Rectal smooth muscle tissue (tissue), 1 donor: Measurements from ENCODE around the gene GSG1L.
"Not testable (repeated sequence)": the region's sequence is repeated elsewhere in the genome, so short reads cannot be mapped to it uniquely, and the experiment has no call there.

ENCODE experiments used
- H3K27ac ChIP-seq: one replicate; pipeline ENCODE4 v1.7.0; 2013; ENCODE audit warnings: low read depth, low read length, inconsistent platforms
- H3K27me3 ChIP-seq: one replicate; pipeline ENCODE4 v1.7.0; 2013; ENCODE audit warnings: low read length; ENCODE audit not compliant: control insufficient read depth, insufficient read depth
- H3K36me3 ChIP-seq: one replicate; pipeline ENCODE4 v1.7.0; 2013; ENCODE audit warnings: low read length; ENCODE audit not compliant: control insufficient read depth, insufficient read depth
- H3K4me1 ChIP-seq: one replicate; pipeline ENCODE4 v1.7.0; 2013; ENCODE audit warnings: low read length; ENCODE audit not compliant: control insufficient read depth, insufficient read depth
- H3K4me3 ChIP-seq: one replicate; pipeline ENCODE4 v1.7.0; 2013; ENCODE audit warnings: low read length
- H3K9ac ChIP-seq: one replicate; pipeline ENCODE4 v1.7.0; 2013; ENCODE audit warnings: low read length

Gene GSG1L

GRCh38 chr16:27943766-27944165, 119.7 kb downstream of the GSG1L start:
- Histone ChIP-seq H3K4me3 (no peak overlapping the region), H3K27me3 (no peaks in the 10 kb centered on the region), H3K4me1 (no peaks in the 10 kb centered on the region), H3K36me3 (no peaks in the 10 kb centered on the region), H3K9ac (no peak overlapping the region), H3K27ac (no peak overlapping the region)

GRCh38 chr16:27942071-27942470, 121.4 kb downstream of the GSG1L start:
- not testable (repeated sequence) for H3K27me3 ChIP-seq, H3K27ac ChIP-seq, H3K9ac ChIP-seq, H3K36me3 ChIP-seq, H3K4me1 ChIP-seq, H3K4me3 ChIP-seq

- H3K4me1 ChIP-seq: no peaks in the 10 kb centered on the region
- H3K36me3 ChIP-seq: no peaks in the 10 kb centered on the region
- no peak overlapping the region for H3K9ac ChIP-seq
- H3K27ac ChIP-seq: no peak overlapping the region
- no peak overlapping the region for H3K4me3 ChIP-seq
- no peaks in the 10 kb centered on the region for H3K27me3 ChIP-seq
These were observed 128.4 kb downstream of the GSG1L start for GRCh38 chr16:27935076-27935475.

GRCh38 chr16:27932542-27933135, 130.9 kb downstream of the GSG1L start:
- Histone ChIP-seq H3K36me3 (no peaks in the 10 kb centered on the region), H3K27me3 (no peaks in the 10 kb centered on the region), H3K4me3 (no peak overlapping the region), H3K4me1 (no peaks in the 10 kb centered on the region), H3K9ac (no peak overlapping the region), H3K27ac (no peak overlapping the region)

GRCh38 chr16:27929818-27930217, 133.7 kb downstream of the GSG1L start:
- Histone ChIP-seq H3K36me3 (no peaks in the 10 kb centered on the region), H3K27ac (no peak overlapping the region), H3K9ac (no peak overlapping the region), H3K27me3 (no peaks in the 10 kb centered on the region), H3K4me1 (no peaks in the 10 kb centered on the region), H3K4me3 (no peak overlapping the region)

GRCh38 chr16:27928542-27928941, 135.0 kb downstream of the GSG1L start:
- H3K27me3 ChIP-seq: no peaks in the 10 kb centered on the region
- no peak overlapping the region for H3K9ac ChIP-seq
- no peak overlapping the region for H3K4me3 ChIP-seq
- no peaks in the 10 kb centered on the region for H3K4me1 ChIP-seq
- H3K27ac ChIP-seq: no peak overlapping the region
- H3K36me3 ChIP-seq: no peaks in the 10 kb centered on the region

GRCh38 chr16:27927266-27927901, 136.1 kb downstream of the GSG1L start:
- Histone ChIP-seq H3K9ac (no peak overlapping the region), H3K27me3 (no peaks in the 10 kb centered on the region), H3K4me1 (no peaks in the 10 kb centered on the region), H3K27ac (no peak overlapping the region), H3K36me3 (no peaks in the 10 kb centered on the region), H3K4me3 (no peak overlapping the region)

- Histone ChIP-seq H3K4me1 (no peaks in the 10 kb centered on the region), H3K27me3 (no peaks in the 10 kb centered on the region), H3K4me3 (no peak overlapping the region)
These were observed 137.9 kb downstream of the GSG1L start for GRCh38 chr16:27925612-27926011.

GRCh38 chr16:27924411-27925118, 138.9 kb downstream of the GSG1L start:
- Histone ChIP-seq H3K4me3 (no peak overlapping the region), H3K9ac (no peak overlapping the region), H3K27me3 (no peaks in the 10 kb centered on the region), H3K36me3 (no peaks in the 10 kb centered on the region), H3K27ac (no peak overlapping the region), H3K4me1 (no peaks in the 10 kb centered on the region)

More at GRCh38 chr16:27925612-27926011, 137.9 kb downstream of the GSG1L start:
- Histone ChIP-seq H3K27ac (no peak overlapping the region), H3K9ac (no peak overlapping the region), H3K36me3 (no peaks in the 10 kb centered on the region)

GRCh38 chr16:27923751-27924150, 139.8 kb downstream of the GSG1L start:
- no peak overlapping the region for H3K9ac ChIP-seq
- no peak overlapping the region for H3K27ac ChIP-seq
- no peaks in the 10 kb centered on the region for H3K4me1 ChIP-seq
- no peaks in the 10 kb centered on the region for H3K36me3 ChIP-seq
- H3K4me3 ChIP-seq: no peak overlapping the region
- no peaks in the 10 kb centered on the region for H3K27me3 ChIP-seq

GRCh38 chr16:27922433-27922832, 141.1 kb downstream of the GSG1L start:
- Histone ChIP-seq H3K27ac (no peak overlapping the region), H3K36me3 (no peaks in the 10 kb centered on the region), H3K9ac (no peak overlapping the region), H3K4me1 (no peaks in the 10 kb centered on the region), H3K27me3 (no peaks in the 10 kb centered on the region), H3K4me3 (no peak overlapping the region)

GRCh38 chr16:27921134-27921533, 142.4 kb downstream of the GSG1L start:
- Histone ChIP-seq H3K9ac (no peak overlapping the region), H3K4me1 (no peaks in the 10 kb centered on the region), H3K4me3 (no peak overlapping the region), H3K36me3 (no peaks in the 10 kb centered on the region), H3K27ac (no peak overlapping the region), H3K27me3 (no peaks in the 10 kb centered on the region)
